G401 (cell line): ENCODE results near the gene MYL4. TPM values are rescaled to one million over a fixed set of nuclear protein-coding genes. Genes with fewer than 3 reads are reported as not detected.
"Not testable (repeated sequence)": the region's sequence is repeated elsewhere in the genome, so short reads cannot be mapped to it uniquely, and the experiment has no call there.

ENCODE experiments used
- DNase-seq: peaks from one replicate; pipeline ENCODE4 v3.0.0-alpha.2; 2015; ENCODE audit warnings: low spot score
- in situ Hi-C: cut with HindIII; loops from 2 replicates; pipeline ENCODE4 v1.10.0; 2016; ENCODE audit warnings: low sequenced_read_pairs, mixed read lengths
- total RNA-seq: library from RNA; depleted of rRNA; stranded (reverse); fragments of >200 nt; shearing (Covaris generic); gene quantifications from 2 replicates; pipeline ENCODE4 v1.2.3, GENCODE V29; 2014

MYL4 gene
- total RNA-seq, 1 experiment from 2014 or later: not detected

DNA sequence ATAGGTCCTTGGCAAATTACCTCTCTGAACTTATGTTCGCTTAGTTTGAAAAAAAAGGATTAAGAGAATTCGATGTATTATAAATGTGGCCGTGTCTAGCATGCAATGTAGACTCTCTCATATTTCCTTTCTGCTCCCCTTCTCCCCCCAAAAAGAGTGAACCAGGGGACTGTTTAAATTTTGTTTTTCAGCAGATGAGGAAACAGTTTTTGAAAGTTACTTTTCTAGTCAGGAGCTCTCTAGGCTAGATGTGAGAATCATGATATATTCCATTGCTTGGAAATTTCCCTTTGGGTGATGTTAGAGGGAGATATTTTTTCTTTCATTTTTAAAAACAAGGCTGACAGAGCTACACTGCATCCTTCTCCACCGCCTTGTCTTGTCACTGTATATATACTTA is 18.9 kb upstream of the MYL4 start:
- DNase-seq: no peak
- in situ Hi-C loops: no loop called here

DNA sequence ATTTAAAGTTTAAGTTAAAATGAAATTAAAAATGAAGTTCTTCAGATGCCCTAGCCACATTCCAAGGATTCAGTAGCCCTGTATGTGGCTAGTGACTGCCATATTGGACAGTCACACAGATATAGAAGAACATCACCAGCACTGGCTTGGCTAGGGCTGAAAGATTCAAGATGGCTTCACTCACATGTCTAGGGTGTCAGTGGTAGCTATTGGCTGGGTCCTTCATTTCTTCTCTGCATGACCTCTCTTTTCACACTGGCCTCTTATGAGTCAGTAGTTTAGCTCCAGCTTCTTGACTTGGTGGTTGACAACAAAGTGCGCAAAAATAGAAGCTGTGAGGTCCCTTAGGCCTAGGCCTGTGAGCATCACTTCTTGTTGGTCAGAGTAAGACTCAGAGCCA is 18.4 kb upstream of the MYL4 start:
- in situ Hi-C loops: no loop called here
- no peak for DNase-seq

GRCh38 chr17:47192554-47192953 is 16.6 kb upstream of the MYL4 start:
- DNase-seq: no peak
- in situ Hi-C loops: no loop called here

GRCh38 chr17:47193931-47194511 is 15.1 kb upstream of the MYL4 start:
- in situ Hi-C loops: no loop called here
- DNase-seq: no peak

DNA sequence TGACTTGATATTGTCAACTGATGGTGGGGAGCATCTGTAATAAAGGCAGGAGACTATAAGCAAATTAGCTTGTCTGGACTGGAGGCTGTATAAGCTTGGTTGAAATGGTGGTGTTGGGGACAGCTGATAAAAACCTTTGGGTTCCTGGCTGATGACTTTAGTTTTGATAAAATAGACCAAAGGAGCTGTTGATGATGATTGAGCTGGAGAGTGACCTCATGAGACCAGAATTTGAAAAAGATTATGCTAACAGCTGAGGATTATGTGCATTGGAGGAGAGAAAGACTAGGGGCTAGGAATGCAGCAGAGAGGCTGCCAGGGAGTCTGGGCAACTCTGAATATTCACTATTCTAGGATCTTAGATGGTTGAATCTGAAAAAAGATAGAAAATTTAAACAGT is 11.3 kb upstream of the MYL4 start:
- no peak for DNase-seq
- in situ Hi-C loops: no loop called here

DNA sequence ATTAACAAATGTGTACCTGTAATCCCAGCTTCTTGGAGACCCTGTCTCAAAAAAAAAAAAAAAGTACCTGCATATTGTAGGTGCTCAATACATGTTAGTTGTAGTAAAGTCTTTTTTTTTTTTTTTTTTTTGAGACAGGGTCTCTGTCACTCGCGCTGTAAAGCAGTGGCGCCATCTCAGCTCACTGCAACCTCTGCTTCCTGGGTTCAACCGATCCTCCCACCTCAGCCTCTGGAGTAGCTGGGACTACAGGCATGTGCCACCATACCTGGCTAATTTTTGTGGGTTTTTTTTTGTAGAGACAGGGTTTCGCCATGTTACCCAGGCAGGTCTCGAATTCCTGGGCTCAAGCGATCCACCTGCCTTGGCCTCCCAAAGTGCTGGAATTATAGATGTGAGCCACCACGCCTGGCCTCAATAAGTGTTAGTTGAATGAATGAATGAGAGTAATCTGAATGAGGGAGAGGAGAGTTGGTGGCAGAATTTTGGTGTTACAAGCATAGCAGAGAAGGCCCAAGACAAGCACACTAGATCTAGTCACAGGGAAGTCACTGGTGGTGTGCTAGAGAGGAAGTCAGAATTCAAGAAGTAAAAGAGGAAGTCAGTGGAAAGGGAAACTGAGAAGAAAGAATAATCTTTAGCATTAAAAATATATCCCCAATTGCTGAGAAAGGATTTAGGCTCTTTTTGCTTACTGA is 9.4 kb upstream of the MYL4 start:
- in situ Hi-C loops: no loop called here
- no peak for DNase-seq

DNA sequence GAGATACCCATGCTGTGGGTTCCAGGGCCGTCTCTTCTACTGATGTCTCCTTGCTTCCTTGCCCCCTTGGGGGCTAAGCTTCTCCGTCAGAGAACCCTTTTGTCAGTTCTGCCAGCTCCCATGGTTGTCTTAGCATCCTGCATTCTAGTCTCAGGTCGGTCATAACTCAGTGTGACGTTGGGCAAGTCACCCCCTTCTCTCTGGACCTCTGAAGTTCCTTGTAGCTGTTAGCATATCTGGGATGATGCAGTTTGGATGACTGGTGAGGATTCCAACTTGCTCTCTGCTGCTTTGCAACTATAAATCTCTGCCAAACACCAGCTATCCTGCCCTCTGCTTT is 8.9 kb upstream of the MYL4 start:
- in situ Hi-C loops: no loop called here

DNA sequence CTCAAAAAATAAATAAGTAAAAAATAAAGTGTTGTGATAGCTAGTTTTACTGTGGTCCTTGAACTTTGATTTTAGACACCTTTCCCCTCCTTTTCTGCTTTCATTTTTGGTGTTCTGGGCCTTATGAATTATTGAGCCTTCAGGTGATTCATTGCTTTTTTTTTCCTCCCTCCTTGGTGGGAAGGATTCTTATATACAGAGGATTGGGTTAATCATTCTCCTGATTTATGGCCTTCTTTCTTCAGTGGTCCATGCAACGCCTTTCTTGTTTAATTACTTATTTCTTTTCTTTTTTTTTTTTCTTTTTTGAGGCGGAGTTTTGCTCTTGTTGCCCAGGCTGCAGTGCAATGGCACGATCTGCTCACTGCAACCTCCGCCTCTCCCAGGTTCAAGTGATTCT is 8.0 kb upstream of the MYL4 start:
- in situ Hi-C loops: no loop called here
- DNase-seq: no peak

More for the DNA sequence above, 8.9 kb upstream of the MYL4 start:
- no peak for DNase-seq

DNA sequence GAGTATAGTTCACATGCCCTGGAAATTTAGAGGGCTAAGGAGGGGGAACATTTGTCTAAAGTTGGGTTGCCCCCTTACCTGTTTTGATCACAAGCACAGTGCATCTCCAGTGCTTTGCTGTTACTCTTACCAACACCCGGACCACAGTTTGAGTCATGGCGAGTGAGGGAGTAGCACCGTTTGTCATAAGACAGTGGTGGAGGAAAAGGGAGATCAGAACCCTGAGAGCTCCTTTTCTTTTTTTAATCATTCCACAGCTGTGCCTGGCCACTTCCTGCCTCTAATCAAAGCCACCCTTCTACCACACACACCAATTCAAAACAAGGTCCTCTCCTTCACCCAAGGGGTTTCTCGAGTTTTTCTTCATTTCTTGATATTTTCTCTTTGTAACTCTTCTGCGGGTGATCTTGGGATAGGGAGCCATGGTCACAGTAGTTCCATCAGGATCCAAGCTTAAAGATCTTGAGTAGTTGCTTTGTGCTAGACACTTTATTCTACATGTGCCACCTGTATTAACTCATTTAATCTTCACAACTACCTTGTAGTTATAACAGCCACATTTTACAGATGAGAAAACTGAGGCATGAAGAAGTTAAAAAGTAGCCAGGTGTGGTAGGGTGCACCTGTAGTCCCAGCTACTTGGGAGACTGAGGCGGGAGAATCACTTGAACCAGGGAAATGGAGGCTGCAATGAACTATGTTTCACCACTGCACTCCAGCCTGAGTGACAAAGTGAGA is 5.0 kb upstream of the MYL4 start:
- in situ Hi-C loops: no loop called here
- no peak for DNase-seq

- in situ Hi-C loops: no loop called here
Observed at GRCh38 chr17:47204722-47205418, 4.3 kb upstream of the MYL4 start.

GRCh38 chr17:47205419-47205963 is 3.7 kb upstream of the MYL4 start:
- in situ Hi-C loops: no loop called here
- no peak for DNase-seq

More at GRCh38 chr17:47204722-47205418, 4.3 kb upstream of the MYL4 start:
- no peak for DNase-seq

DNA sequence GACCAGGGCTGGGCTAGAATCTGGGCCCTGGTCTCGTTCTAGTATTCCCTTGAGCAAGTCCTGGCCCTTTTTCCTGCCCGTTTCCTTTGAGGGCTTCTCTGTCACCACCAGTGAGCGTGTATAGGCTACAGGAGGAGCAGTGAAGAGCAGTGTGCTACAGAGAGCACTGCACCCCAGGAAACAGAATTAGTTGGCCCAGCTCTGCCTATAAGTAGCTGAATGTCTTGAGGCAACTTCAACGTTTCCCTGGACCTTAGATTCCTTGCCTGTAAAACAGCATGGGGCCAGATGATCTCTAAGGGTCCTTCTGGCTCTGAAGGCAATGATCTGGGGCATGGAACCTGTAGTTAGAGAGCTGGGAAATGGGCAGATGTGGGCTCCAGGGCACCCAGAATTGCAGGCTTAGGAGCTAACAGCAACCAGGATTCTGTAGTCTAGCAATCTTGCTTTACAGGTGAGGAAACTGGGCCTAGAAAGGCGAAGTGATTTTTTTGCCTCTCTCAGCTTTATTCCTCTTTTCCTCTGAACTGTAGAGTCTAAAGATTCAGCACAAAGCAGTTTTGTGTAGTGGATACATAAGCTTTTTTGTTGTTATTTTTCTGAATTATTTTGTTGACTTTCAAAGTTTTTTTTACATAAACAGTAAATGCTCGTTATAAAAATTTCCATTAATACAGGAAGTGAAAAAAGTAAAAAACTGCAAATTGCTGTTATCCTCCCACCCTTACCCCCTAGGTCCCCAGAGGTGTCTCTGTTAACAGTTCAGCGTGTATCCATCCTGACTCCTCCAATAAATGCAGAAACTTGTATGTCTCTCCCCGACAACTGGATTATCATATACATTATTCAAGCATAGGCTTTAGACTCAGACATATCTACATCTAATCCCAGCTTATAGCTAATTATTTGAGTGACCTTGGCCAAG is 1.7 kb upstream of the MYL4 start:
- DNase-seq: no peak
- in situ Hi-C loops: no loop called here

- in situ Hi-C loops: no loop called here
- no peak for DNase-seq
Observed at GRCh38 chr17:47209499-47209898, 351 bp downstream of the MYL4 start.

DNA sequence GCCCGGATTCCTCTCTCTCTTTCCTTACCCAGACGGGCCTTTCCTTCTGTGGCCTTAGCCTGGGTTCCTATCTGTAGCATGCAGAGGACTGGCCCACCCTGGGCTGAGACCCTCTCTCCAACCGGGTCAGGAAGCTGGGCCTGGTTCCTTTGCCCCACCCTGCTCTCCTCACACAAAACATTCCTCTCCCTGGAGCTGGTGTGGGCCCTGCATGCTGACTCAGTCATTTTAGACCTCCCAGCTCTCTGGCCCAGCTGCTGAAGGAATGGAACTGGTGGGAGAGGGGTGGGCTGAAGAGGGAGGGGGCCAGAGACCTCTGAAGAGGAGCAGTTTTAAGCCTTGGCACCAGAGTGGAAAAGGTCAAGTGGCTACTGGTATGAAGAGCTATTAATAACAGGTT is 957 bp downstream of the MYL4 start:
- no peak for DNase-seq
- in situ Hi-C loops: no loop called here

GRCh38 chr17:47210779-47211178 is 1.6 kb downstream of the MYL4 start:
- no peak for DNase-seq
- in situ Hi-C loops: no loop called here

GRCh38 chr17:47212458-47212857 is 3.3 kb downstream of the MYL4 start:
- in situ Hi-C loops: no loop called here
- no peak for DNase-seq

DNA sequence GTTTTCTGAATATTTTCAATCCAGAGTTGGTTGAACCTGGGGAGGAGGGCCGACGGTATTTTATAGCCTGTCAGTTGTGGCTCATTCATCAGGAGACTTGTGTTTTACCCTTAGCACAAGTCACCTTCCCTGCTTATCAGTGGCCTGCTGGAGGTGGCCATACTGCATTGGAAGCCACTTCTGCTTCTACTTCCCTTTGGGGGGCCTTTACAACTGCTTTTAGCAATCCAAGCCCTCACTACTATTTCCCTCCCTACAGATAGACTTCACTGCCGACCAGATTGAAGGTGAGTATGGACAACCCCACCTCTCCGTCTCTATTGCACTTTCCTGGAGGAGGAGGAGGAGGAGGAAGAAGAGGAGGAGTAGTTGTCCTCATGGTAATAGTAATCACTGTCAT is 4.4 kb downstream of the MYL4 start:
- no peak for DNase-seq
- in situ Hi-C loops: no loop called here

DNA sequence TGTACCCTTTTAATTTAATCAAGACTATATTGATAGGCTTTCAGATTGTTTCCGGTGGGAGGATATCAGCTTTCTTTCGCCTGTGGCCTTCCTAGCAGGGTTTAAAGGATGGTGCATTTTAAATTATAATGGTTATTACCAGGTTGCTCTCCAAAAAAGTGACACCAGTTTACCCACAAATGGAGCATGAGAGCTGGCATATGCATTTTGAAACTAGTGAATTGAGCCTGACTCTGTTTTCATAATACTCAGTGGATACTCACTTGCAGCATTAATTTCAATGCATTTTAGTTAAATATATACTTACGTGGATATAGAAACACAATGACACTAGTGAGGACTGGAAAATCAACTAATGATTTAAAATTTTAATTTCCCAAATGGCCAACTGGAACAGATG is 5.8 kb downstream of the MYL4 start:
- in situ Hi-C loops: no loop called here
- no peak for DNase-seq

DNA sequence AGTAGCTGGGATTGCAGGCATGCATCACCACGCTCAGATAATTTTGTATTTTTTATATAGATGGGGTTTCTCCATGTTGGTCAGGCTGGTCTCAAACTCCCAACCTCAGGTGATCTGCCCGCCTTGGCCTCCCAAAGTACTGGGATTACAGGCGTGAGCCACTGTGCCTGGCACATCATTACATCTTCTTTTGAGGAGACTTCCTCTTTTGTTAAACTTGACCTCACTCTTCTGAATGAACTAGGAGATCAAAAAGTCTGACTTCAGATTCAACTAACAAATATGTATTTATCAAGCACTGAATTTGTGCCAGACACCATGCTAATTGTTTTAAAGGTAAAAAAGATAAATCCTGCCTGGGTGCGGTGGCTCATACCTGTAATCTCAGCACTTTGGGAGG is 7.7 kb downstream of the MYL4 start:
- DNase-seq, in situ Hi-C loops: not testable (repeated sequence)
